Gastrocnemius medialis (tissue), 4 donors: Measurements from ENCODE around the gene MRFAP1. TPM values are rescaled to one million over a fixed set of nuclear protein-coding genes. Genes with fewer than 3 reads are reported as not detected.

Experiments used
- ATAC-seq, 2 donors: fragments of 150-250 bp; one replicate each; pipeline ENCODE4 v1.9.1; 2016
- DNase-seq, 2 donors: peaks; one replicate each; pipeline ENCODE4 v3.0.0-alpha.2; 2019
- H3K27ac ChIP-seq, 4 donors: fragments of 200-600 bp; sonication (generic); 1 replicate in 1 of 4; 2 replicates in 3 of 4; pipeline ENCODE4 v1.5.1; 2016 to 2018; ENCODE audit warnings: mild to moderate bottlenecking in 2 of 4, moderate library complexity in 1 of 4
- H3K27me3 ChIP-seq, 3 donors: fragments of 200-600 bp; sonication (generic) in 2 of 3; 1 replicate in 1 of 3; 2 replicates in 2 of 3; pipeline versions ENCODE4 v1.5.1 to v1.6.0; 2016 to 2019; ENCODE audit warnings: mild to moderate bottlenecking in 1 of 3, moderate library complexity in 1 of 3
- H3K36me3 ChIP-seq, 2 donors: fragments of 200-600 bp; sonication (generic) in 1 of 2; one replicate each; pipeline ENCODE4 v1.5.1; 2017 to 2018
- H3K4me1 ChIP-seq, 2 donors: fragments of 200-600 bp; sonication (generic) in 1 of 2; one replicate each; pipeline ENCODE4 v1.5.1; 2016 to 2017; ENCODE audit warnings: mild to moderate bottlenecking in 2 of 2
- H3K4me3 ChIP-seq, 4 donors: fragments of 200-600 bp; sonication (generic) in 3 of 4; 1 replicate in 1 of 4; 2 replicates in 3 of 4; pipeline ENCODE4 v1.5.1; 2016 to 2019; ENCODE audit warnings: mild to moderate bottlenecking in 2 of 4
- H3K9me3 ChIP-seq, 3 donors: fragments of 200-600 bp; sonication (generic) in 2 of 3; 1 replicate in 1 of 3; 2 replicates in 2 of 3; pipeline ENCODE4 v1.5.1; 2016 to 2019
- POLR2A ChIP-seq, 2 donors: fragments of 450-650 bp; IDR thresholded peaks; one replicate each; pipeline ENCODE4 v1.6.1; 2017; ENCODE audit warnings: antibody characterized with exemption in 2 of 2, mild to moderate bottlenecking in 2 of 2, moderate library complexity in 2 of 2
- in situ Hi-C, 4 donors: fragments of 200-750 bp; cut with MboI; loops; one replicate each; pipeline versions ENCODE4 v1.15.0 to v1.8.0; 2017; ENCODE audit warnings: low sequenced_read_pairs in 4 of 4
- intact Hi-C: fragments of 100-400 bp; cut with DNase I; formaldehyde crosslinking; loops from one replicate; pipeline ENCODE4 v1.15.1; 2023; ENCODE audit warnings: low total_unique reads
- total RNA-seq, 4 donors: library from RNA; depleted of rRNA; stranded (reverse); fragments of >200 nt; gene quantifications; one replicate each; pipeline versions ENCODE4 v1.1.0 to v1.2.3, GENCODE V29; 2016
- TF ChIP-seq, protein P1 (sequence below), 5 experiments: fragments of 450-650 bp in 3 of 5; fragments of 200-600 bp in 2 of 5; sonication (generic) in 2 of 5; IDR thresholded peaks in 4 of 5; conservative IDR thresholded peaks in 1 of 5; 1 replicate in 4 of 5; 2 replicates in 1 of 5; pipeline ENCODE4 v1.5.1; 2016 to 2019; ENCODE audit warnings: antibody characterized with exemption in 5 of 5, mild to moderate bottlenecking in 3 of 5, moderate library complexity in 3 of 5

MRFAP1 gene
- total RNA-seq, 4 donors from 2014 or later, result 180 to 281 (median 206) TPM

DNA sequence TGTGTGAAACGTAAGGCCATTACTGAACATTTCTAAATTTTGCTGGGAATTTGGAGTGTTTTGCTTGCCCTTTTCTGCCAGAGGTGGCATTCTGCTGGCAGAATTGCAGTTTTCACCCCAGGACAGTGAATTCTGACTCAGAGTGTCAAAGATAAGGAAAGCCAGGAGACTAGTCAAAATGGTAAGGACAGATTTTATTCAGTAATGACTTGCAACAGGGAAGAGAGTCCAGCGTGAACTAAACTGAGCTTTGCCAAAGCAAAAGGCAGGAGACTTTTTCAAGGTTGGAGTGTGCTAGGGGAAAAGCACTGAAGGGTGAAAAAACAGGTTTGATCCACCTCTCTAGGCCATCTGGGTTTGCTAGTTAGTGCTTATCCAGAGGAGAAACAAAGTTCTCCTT is 19.4 kb downstream of the MRFAP1 start:
- DNase-seq (no peak), ATAC-seq (no peak)
- H3K27ac ChIP-seq, result no peak overlapping the region
- H3K4me3 ChIP-seq, result no peak overlapping the region
- H3K9me3 ChIP-seq, result no peaks in the 10 kb centered on the region
- H3K36me3 ChIP-seq, result no peaks in the 10 kb centered on the region
- intact Hi-C loops, result loop anchor here (2.0 kb wide), 1 partner anchor 15 kb away; no protein-coding TSS in a partner anchor
- H3K4me1 ChIP-seq, result peaks cover 0 to 8% of the 10 kb centered on the region in 2 donors
- H3K27me3 ChIP-seq, result peaks cover 0 to 15% (median 4%) of the 10 kb centered on the region in 3 donors
- TF ChIP-seq POLR2A (IDR thresholded peaks at IDR 0.05), result no peak
- TF ChIP-seq, protein P1, sequence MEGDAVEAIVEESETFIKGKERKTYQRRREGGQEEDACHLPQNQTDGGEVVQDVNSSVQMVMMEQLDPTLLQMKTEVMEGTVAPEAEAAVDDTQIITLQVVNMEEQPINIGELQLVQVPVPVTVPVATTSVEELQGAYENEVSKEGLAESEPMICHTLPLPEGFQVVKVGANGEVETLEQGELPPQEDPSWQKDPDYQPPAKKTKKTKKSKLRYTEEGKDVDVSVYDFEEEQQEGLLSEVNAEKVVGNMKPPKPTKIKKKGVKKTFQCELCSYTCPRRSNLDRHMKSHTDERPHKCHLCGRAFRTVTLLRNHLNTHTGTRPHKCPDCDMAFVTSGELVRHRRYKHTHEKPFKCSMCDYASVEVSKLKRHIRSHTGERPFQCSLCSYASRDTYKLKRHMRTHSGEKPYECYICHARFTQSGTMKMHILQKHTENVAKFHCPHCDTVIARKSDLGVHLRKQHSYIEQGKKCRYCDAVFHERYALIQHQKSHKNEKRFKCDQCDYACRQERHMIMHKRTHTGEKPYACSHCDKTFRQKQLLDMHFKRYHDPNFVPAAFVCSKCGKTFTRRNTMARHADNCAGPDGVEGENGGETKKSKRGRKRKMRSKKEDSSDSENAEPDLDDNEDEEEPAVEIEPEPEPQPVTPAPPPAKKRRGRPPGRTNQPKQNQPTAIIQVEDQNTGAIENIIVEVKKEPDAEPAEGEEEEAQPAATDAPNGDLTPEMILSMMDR (IDR thresholded peaks at IDR 0.05 in 4 of 5, conservative IDR thresholded peaks at IDR 0.05 in 1 of 5), result no peak
- in situ Hi-C loops, result no loop called here

DNA sequence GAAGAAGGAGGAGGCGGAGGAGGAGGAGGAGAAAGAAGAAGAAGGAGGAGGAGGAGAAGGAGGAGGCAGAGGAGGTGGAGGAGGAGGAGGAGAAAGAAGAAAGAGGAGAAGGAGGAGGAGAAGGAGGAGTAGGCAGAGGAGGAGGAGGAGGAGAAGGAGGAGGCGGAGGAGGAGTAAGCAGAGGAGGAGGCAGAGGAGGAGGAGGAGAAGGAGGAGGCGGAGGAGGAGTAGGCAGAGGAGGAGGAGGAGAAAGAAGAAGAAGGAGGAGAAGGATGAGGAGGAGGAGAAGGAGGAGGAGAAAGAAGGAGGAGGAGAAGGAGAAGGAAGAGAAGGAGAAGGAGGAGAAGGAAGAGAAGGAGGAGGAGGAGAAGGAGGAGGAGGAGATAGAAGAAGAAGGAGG is 19.9 kb downstream of the MRFAP1 start:
- in situ Hi-C loops, result no loop called here
- no peaks in the 10 kb centered on the region for H3K36me3 ChIP-seq
- H3K4me3 ChIP-seq, result no peak overlapping the region
- H3K9me3 ChIP-seq, result no peaks in the 10 kb centered on the region
- TF ChIP-seq POLR2A (IDR thresholded peaks at IDR 0.05), result no peak
- DNase-seq (no peak), ATAC-seq (no peak)
- H3K4me1 ChIP-seq, result peaks cover 0 to 8% of the 10 kb centered on the region in 2 donors
- no peak overlapping the region for H3K27ac ChIP-seq
- intact Hi-C loops, result no loop called here
- peaks cover 0 to 15% (median 4%) of the 10 kb centered on the region in 3 donors for H3K27me3 ChIP-seq

DNA sequence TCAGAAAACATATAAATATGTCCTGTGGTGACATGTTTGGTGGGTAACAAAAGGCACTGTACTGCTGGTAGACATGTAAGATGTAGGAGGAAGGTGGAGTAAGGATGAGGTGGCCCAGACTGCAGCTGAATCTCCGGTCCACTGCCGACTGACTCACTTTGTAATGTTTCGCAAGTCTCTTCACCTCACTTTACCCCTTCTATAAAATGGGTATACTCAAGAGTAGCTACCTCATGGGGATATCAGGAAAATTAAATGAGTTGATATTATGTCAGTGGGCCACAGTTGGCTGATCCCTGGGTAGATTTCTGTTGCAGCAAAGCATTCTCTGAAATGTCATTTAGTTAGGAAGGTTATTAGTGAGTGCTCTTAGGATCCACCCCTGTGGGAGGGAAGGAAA is 22.1 kb downstream of the MRFAP1 start:
- Histone ChIP-seq H3K27me3 (peaks cover 0 to 15% (median 4%) of the 10 kb centered on the region in 3 donors), H3K36me3 (no peaks in the 10 kb centered on the region), H3K9me3 (no peaks in the 10 kb centered on the region), H3K4me3 (no peak overlapping the region), H3K4me1 (peaks cover 0 to 8% of the 10 kb centered on the region in 2 donors), H3K27ac (no peak overlapping the region)
- no peak for DNase-seq
- no peak for ATAC-seq
- intact Hi-C loops (no loop called here), in situ Hi-C loops (no loop called here)
- TF ChIP-seq, protein P1 (IDR thresholded peaks at IDR 0.05 in 4 of 5, conservative IDR thresholded peaks at IDR 0.05 in 1 of 5), result no peak
- no peak for TF ChIP-seq POLR2A (IDR thresholded peaks at IDR 0.05)

DNA sequence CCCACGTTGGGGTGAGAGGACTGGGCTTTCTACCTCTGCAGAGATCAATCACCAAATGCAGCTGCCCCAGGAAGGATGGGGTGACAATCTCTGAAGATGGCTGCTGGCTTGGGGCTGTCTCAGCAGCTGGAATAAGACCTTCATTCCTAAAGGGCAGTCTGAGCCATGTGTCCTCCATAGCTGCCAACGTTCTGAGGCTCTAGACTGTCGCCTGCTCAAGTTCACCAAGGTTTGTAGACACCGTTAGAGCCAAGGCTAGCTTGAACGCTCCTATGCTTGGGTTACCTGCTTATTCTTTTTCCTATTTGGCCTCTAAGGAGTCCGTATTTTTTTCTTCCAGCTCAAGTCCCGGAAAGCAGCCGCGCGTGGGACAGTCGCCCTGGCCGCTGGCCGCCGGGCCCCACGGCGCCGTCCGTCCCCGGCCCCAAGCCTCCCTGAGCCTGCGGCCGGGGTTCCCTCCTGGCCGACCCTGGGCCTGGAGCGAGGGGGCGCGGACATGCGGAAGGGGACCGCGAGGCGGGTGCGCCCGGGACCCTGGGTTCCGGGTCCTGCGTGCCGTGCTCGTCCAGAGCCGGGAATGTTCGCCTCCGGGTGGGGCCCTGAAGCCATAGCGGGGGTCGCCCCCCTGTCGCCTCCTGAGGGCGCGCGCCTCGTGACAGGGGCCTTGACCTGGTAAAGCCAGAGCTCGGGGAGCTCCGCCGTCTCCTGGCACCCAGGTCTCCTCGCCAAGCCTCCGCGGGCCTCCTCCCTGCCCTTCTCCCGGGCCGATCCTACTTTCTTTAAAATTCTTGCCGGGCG is 23.3 kb downstream of the MRFAP1 start:
- Histone ChIP-seq H3K27me3 (peaks cover 0 to 12% (median 4%) of the 10 kb centered on the region in 3 donors), H3K36me3 (no peaks in the 10 kb centered on the region), H3K4me1 (peaks cover 0 to 8% of the 10 kb centered on the region in 2 donors), H3K27ac (peak overlapping the region in 1 of 4 donors; percentile 13), H3K9me3 (no peaks in the 10 kb centered on the region), H3K4me3 (peak overlapping the region; percentile 50 to 55 (median 52))
- in situ Hi-C loops (no loop called here), intact Hi-C loops (no loop called here)
- DNase-seq (no peak), ATAC-seq (peak; percentile 67 to 74)
- TF ChIP-seq, protein P1 (IDR thresholded peaks at IDR 0.05 in 4 of 5, conservative IDR thresholded peaks at IDR 0.05 in 1 of 5), result no peak
- TF ChIP-seq POLR2A (IDR thresholded peaks at IDR 0.05), result no peak

DNA sequence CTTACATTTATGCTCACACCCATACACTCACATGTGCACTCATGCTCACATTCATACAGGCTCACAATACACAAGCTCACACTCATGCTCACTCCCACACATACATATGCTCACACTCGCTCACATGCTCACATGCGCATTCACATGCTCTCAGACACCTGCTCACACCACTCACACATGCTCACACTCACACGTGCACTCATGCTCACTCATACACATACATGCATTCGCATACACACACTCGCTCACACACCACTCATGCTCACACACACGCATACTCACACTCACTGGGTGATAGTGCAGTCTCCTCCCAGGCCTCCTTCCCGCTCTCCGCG is 24.8 kb downstream of the MRFAP1 start:
- Histone ChIP-seq H3K4me1 (peaks cover 0 to 8% of the 10 kb centered on the region in 2 donors), H3K27me3 (peaks cover 0 to 3% (median under 1%) of the 10 kb centered on the region in 3 donors), H3K4me3 (no peak overlapping the region), H3K9me3 (no peaks in the 10 kb centered on the region), H3K36me3 (no peaks in the 10 kb centered on the region), H3K27ac (no peak overlapping the region)
- intact Hi-C loops, result no loop called here
- no peak for DNase-seq
- TF ChIP-seq POLR2A (IDR thresholded peaks at IDR 0.05), result no peak
- TF ChIP-seq, protein P1 (IDR thresholded peaks at IDR 0.05 in 4 of 5, conservative IDR thresholded peaks at IDR 0.05 in 1 of 5), result no peak
- in situ Hi-C loops, result no loop called here
- ATAC-seq, result no peak
